Body of pancreas (tissue), 4 donors: ENCODE results near the gene KLHDC4. TPM values are rescaled to one million over a fixed set of nuclear protein-coding genes. Genes with fewer than 3 reads are reported as not detected.

Experiments used
- ATAC-seq: fragments of 150-250 bp; one replicate; pipeline ENCODE4 v1.9.1; 2016
- DNase-seq, 4 donors: peaks; one replicate each; pipeline ENCODE4 v3.0.0-alpha.2; 2019
- H3K27ac ChIP-seq, 4 donors: fragments of 200-600 bp; sonication (generic); 1 replicate in 3 of 4; 2 replicates in 1 of 4; pipeline versions ENCODE4 v1.5.1 to v1.6.1; 2016 to 2019; ENCODE audit warnings: mild to moderate bottlenecking in 1 of 4, mixed read lengths in 1 of 4, moderate library complexity in 1 of 4
- H3K27me3 ChIP-seq, 2 donors: fragments of 200-600 bp; sonication (generic); one replicate each; pipeline ENCODE4 v1.6.0; 2016; ENCODE audit warnings: mild to moderate bottlenecking in 1 of 2
- H3K36me3 ChIP-seq, 2 donors: fragments of 200-600 bp; sonication (generic); replicated peaks in 1 of 2; 2 replicates each; pipeline ENCODE4 v1.5.1; 2016; ENCODE audit warnings: low read depth in 2 of 2; ENCODE audit not compliant: insufficient read depth in 1 of 2
- H3K4me1 ChIP-seq: fragments of 200-600 bp; sonication (generic); one replicate; pipeline ENCODE4 v1.6.0; 2016
- H3K4me3 ChIP-seq, 2 donors: fragments of 200-600 bp; sonication (generic); 1 replicate in 1 of 2; 2 replicates in 1 of 2; pipeline ENCODE4 v1.5.1; 2016 to 2019
- H3K9me3 ChIP-seq, 3 donors: fragments of 200-600 bp; sonication (generic); 1 replicate in 2 of 3; 2 replicates in 1 of 3; pipeline ENCODE4 v1.5.1; 2016
- POLR2A ChIP-seq, 3 donors: fragments of 450-650 bp; IDR thresholded peaks; one replicate each; pipeline ENCODE4 v1.6.1; 2016; ENCODE audit warnings: antibody characterized with exemption in 3 of 3, mild to moderate bottlenecking in 2 of 3
- WGBS, 2 donors: methylation state at CpG; one replicate each; pipeline ENCODE4 v1.1.5; 2017; 5-methylcytosine and 5-hydroxymethylcytosine counted together
- intact Hi-C: fragments of 100-400 bp; cut with DNase I; formaldehyde crosslinking; loops from one replicate; pipeline ENCODE4 v1.15.1; 2023
- total RNA-seq, 2 donors: library from RNA; depleted of rRNA; stranded (reverse); fragments of >200 nt; gene quantifications; one replicate each; pipeline ENCODE4 v1.1.0, GENCODE V29; 2016
- TF ChIP-seq, protein P1 (sequence below), 7 experiments: fragments of 450-650 bp in 4 of 7; fragments of 200-600 bp in 3 of 7; sonication (generic) in 3 of 7; IDR thresholded peaks; one replicate each; pipeline ENCODE4 v1.5.1; 2016 to 2019; ENCODE audit warnings: antibody characterized with exemption in 7 of 7

KLHDC4 gene
- total RNA-seq, 2 donors from 2014 or later = 25.4 to 82.1 TPM

- WGBS, 2 donors = 78 to 92% methylated on average over 8 to 45 of the region's 46 CpGs
- no peak overlapping the region for H3K27ac ChIP-seq
- no peaks in the 10 kb centered on the region for H3K9me3 ChIP-seq
- no peak for DNase-seq
- intact Hi-C loops = no loop called here
- no peaks in the 10 kb centered on the region for H3K27me3 ChIP-seq
- H3K36me3 ChIP-seq = no peaks in the 10 kb centered on the region
- H3K4me1 ChIP-seq = no peaks in the 10 kb centered on the region
- TF ChIP-seq, protein P1, sequence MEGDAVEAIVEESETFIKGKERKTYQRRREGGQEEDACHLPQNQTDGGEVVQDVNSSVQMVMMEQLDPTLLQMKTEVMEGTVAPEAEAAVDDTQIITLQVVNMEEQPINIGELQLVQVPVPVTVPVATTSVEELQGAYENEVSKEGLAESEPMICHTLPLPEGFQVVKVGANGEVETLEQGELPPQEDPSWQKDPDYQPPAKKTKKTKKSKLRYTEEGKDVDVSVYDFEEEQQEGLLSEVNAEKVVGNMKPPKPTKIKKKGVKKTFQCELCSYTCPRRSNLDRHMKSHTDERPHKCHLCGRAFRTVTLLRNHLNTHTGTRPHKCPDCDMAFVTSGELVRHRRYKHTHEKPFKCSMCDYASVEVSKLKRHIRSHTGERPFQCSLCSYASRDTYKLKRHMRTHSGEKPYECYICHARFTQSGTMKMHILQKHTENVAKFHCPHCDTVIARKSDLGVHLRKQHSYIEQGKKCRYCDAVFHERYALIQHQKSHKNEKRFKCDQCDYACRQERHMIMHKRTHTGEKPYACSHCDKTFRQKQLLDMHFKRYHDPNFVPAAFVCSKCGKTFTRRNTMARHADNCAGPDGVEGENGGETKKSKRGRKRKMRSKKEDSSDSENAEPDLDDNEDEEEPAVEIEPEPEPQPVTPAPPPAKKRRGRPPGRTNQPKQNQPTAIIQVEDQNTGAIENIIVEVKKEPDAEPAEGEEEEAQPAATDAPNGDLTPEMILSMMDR (IDR thresholded peaks at IDR 0.05) = no peak
- TF ChIP-seq POLR2A (IDR thresholded peaks at IDR 0.05) = no peak
- ATAC-seq = no peak
- H3K4me3 ChIP-seq = no peak overlapping the region
Observed at GRCh38 chr16:87689956-87690465, 75.8 kb downstream of the KLHDC4 start.

DNA sequence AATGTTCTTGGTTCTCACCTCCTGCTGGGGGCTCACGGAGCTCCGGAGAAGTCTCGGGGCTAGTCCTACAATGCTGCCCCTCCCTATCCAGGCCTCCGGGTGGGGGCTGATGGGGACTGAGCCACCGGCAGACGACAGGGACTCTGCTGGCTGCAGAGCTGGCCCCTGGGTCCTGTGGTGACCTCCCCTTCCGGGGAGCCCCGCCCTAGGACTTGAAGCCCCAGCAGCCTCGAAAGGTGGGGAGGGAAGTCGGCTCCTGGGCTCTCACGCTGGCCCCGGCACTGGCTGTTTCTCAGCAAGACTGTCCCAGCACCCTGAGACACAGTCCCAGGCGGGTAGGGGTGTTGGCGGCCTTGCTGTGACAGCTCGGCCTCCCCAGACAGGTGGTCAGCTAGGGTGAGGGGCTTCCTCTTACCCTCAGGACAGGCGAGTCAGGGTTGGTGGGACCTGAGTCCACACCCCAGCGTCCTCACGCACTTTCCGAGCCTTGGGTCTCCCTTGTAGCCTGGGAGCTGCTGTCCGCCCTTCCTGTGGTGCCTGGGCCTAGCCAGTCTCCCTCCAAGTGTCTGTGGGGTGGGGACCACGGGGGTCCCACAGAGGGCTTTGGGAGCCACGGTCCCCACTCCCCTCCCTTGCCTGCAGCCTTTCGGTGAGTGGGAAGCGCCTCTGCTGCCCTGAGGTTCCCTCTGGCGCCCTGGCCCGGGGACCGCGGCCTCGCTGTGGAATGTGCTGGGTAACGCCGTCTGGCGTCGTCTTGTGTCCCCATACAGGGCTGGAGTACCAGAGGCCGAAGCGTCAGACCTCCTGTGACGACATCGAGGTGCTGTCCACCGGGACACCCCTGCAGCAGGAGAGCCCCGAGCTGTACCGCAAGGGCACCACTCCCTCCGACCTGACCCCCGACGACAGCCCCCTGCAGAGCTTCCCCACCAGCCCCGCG is 76.6 kb downstream of the KLHDC4 start:
- no peaks in the 10 kb centered on the region for H3K9me3 ChIP-seq
- 78 to 89% methylated on average over 5 to 45 of the region's 45 CpGs for WGBS, 2 donors
- DNase-seq = no peak
- H3K4me1 ChIP-seq = no peaks in the 10 kb centered on the region
- intact Hi-C loops = no loop called here
- no peak for ATAC-seq
- H3K27ac ChIP-seq = no peak overlapping the region
- H3K27me3 ChIP-seq = no peaks in the 10 kb centered on the region
- H3K36me3 ChIP-seq = no peaks in the 10 kb centered on the region
- TF ChIP-seq, protein P1 (IDR thresholded peaks at IDR 0.05) = no peak
- no peak for TF ChIP-seq POLR2A (IDR thresholded peaks at IDR 0.05)
- no peak overlapping the region for H3K4me3 ChIP-seq

DNA sequence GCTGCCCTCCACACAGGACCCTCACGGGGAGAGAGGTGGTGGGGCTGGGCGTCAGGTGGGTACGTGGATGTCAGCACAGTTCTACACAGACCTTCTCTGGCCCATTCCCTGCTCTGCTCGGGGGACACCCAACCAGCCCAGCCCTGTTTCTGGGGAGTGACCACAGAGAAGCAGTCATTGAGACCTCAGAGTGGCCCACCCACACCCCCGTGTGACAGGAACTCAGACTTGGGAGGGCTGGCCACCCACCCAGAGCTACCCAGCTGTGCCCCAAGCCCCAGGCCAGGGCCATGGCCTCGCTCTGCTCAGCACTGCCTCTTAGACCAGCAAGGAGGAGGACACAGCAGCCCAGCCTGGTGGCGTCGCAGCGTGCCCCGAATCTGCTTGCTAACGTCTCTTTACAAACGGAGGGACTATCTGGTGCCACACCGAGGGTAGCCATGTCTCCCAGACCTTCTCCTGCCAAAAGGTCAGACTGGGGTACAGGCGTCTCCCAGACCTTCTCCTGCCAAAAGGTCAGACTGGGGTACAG is 77.7 kb downstream of the KLHDC4 start:
- H3K9me3 ChIP-seq = no peaks in the 10 kb centered on the region
- no peaks in the 10 kb centered on the region for H3K4me1 ChIP-seq
- no peak for TF ChIP-seq POLR2A (IDR thresholded peaks at IDR 0.05)
- TF ChIP-seq, protein P1 (IDR thresholded peaks at IDR 0.05) = no peak
- H3K36me3 ChIP-seq = no peaks in the 10 kb centered on the region
- no peak for ATAC-seq
- intact Hi-C loops = no loop called here
- no peaks in the 10 kb centered on the region for H3K27me3 ChIP-seq
- H3K27ac ChIP-seq = no peak overlapping the region
- DNase-seq = no peak
- H3K4me3 ChIP-seq = no peak overlapping the region
- WGBS, 2 donors = 70 to 100% methylated on average over 1 to 14 of the region's 14 CpGs

GRCh38 chr16:87687126-87687910 is 78.5 kb downstream of the KLHDC4 start:
- Histone ChIP-seq H3K27ac (no peak overlapping the region), H3K36me3 (no peaks in the 10 kb centered on the region), H3K4me1 (no peaks in the 10 kb centered on the region), H3K9me3 (no peaks in the 10 kb centered on the region), H3K4me3 (no peak overlapping the region), H3K27me3 (no peaks in the 10 kb centered on the region)
- DNase-seq (no peak), ATAC-seq (no peak)
- TF ChIP-seq POLR2A (IDR thresholded peaks at IDR 0.05) = no peak
- TF ChIP-seq, protein P1 (IDR thresholded peaks at IDR 0.05) = no peak
- 50 to 82% methylated on average over 2 to 30 of the region's 31 CpGs for WGBS, 2 donors
- intact Hi-C loops = no loop called here
